Measurements from ENCODE around the gene ERC2. TPM values are rescaled to one million over a fixed set of nuclear protein-coding genes. Genes with fewer than 3 reads are reported as not detected.
"Not testable (repeated sequence)": the region's sequence is repeated elsewhere in the genome, so short reads cannot be mapped to it uniquely, and the experiment has no call there.

ERC2 gene
- total RNA-seq (not detected), polyA plus RNA-seq (not detected)

DNA sequence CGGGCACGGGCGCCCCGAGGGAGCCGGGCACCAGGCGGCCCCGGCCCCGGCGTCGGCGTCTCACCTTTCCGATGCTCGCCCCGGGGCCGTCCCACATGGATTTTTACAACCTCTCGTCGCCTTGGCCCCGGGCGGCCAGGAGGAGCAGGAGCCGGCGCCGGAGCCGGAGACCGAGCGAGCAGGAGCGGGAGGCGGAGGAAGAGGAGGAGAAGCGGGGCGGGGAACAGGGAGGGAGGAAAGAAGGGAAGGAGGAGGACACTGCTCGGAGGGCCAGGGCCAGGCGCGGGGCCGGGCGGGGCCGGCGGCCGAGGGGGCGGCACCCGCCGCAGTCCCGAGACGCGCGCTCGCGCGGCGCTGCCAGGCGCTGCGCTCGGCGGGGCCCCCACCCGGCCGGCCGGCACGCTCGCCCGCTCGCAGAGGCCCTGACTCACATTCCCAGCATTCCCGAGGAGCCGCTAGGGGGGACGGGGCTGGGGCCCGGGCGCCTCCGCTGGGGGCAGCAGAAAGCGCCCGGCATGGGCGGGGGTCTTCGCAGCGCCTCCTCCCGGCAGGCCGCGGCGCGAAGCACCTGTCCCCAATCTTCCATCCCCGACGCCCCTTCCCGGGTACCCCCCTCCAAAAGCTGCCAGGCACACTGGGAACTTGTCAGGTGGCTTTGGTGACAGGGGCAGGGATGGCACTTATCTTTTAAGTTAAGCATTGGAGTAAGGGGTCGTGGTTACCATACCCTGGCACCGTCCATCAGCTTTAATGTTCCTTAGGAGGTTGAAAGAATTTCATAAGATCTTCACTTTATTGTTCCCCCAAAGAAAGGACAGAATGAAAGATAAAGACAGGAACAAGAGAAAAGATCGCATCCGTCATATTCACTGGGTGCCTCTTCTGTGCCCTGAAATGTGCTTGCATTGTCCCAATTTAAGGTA lies at the start of gene ERC2:
ERC2 (minus strand) TSS at position 284 of the 923 bp plus-strand sequence.
- H3K4me1 Mint-ChIP-seq: peaks cover 0 to 11% (median 7%) of the 10 kb centered on the region in 4 donors
- Histone ChIP-seq H3K27me3 (ENCODE audit: control insufficient read depth, insufficient read depth, low read length) (peaks cover 37% of the 10 kb centered on the region), H3K27ac (ENCODE audit: insufficient read depth, low read length, poor library complexity, severe bottlenecking) (no peak within 1 kb of the TSS), H3K9me3 (ENCODE audit: control insufficient read depth in 2 of 2, low read length in 2 of 2) (no peaks in the 10 kb centered on the region), H3K36me3 (ENCODE audit: control insufficient read depth, insufficient read depth, low read length) (no peaks in the 10 kb centered on the region), H3K4me3 (ENCODE audit: low read depth, low read length) (no peak within 1 kb of the TSS), H3K4me1 (ENCODE audit: control insufficient read depth, insufficient read depth, low read length, poor library complexity, severe bottlenecking) (peaks cover 5% of the 10 kb centered on the region)
- peak within 1 kb of the TSS; percentile 21 to 78 (median 62) for H3K4me3 Mint-ChIP-seq
- peaks cover 76% of the 10 kb centered on the region for H3K27me3 Mint-ChIP-seq
- DNase-seq (no peak), ATAC-seq (ENCODE audit: low read depth in 2 of 2) (no peak)
- H3K9me3 Mint-ChIP-seq: peaks cover 0 to 10% (median 2%) of the 10 kb centered on the region in 7 donors
- no peaks in the 10 kb centered on the region for H3K36me3 Mint-ChIP-seq
- no peak within 1 kb of the TSS for H3K27ac Mint-ChIP-seq

DNA sequence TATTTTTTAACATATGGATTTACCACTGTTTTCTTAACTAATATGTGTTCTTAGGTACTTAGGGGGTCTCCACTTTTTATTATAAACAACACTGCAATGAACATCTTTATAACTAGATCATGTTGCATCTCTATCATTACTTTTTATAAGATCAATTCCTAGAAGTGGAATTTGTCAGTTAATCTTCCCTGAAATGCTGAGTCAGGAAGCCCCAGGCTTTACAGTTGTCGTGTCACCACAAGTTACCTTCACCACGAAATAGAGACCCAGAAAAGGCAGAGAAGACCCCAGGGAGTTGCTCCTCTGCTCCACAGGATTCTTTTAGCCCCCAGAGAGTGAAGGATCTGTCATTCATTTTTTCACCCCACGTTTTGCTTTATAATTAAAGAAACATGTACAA lies 34.5 kb upstream of the ERC2 start:
- no peaks in the 10 kb centered on the region for H3K36me3 Mint-ChIP-seq
- no peaks in the 10 kb centered on the region for H3K4me1 ChIP-seq (ENCODE audit: control insufficient read depth, insufficient read depth, low read length, poor library complexity, severe bottlenecking)
- no peaks in the 10 kb centered on the region for H3K27me3 ChIP-seq (ENCODE audit: control insufficient read depth, insufficient read depth, low read length)
- no peak overlapping the region for H3K27ac Mint-ChIP-seq
- no peaks in the 10 kb centered on the region for H3K4me1 Mint-ChIP-seq
- peaks cover 33% of the 10 kb centered on the region for H3K27me3 Mint-ChIP-seq
- no peaks in the 10 kb centered on the region for H3K36me3 ChIP-seq (ENCODE audit: control insufficient read depth, insufficient read depth, low read length)
- no peak overlapping the region for H3K4me3 Mint-ChIP-seq
- no peak for DNase-seq
- no peak for ATAC-seq (ENCODE audit: low read depth in 2 of 2)
- no peaks in the 10 kb centered on the region for H3K9me3 ChIP-seq (ENCODE audit: control insufficient read depth in 2 of 2, low read length in 2 of 2)
- H3K4me3 ChIP-seq (ENCODE audit: low read depth, low read length): no peak overlapping the region
- peaks cover 0 to 5% (median 2%) of the 10 kb centered on the region in 7 donors for H3K9me3 Mint-ChIP-seq
- H3K27ac ChIP-seq (ENCODE audit: insufficient read depth, low read length, poor library complexity, severe bottlenecking): no peak overlapping the region

DNA sequence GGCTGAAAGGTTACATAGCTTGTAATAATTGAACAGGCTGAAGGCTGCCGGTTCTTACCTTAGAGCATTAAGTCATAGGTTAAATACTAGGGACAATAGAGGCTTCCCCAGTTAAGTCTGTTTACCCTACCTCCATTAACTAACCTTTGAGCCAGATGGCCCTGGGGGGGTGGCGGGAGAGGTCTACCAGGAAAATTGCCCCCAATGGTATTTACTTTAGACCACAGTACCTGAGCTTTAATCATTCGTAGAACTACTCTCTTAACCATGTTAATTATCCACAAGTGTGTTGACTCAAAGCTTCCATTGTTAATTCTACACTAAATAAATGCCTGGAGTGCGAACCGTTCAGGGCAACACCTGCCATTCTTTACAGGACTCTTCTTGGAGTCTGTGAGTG lies 28.1 kb upstream of the ERC2 start:
- not testable (repeated sequence) for H3K27me3 ChIP-seq (ENCODE audit: control insufficient read depth, insufficient read depth, low read length); H3K4me3 ChIP-seq (ENCODE audit: low read depth, low read length); H3K9me3 ChIP-seq (ENCODE audit: control insufficient read depth in 2 of 2, low read length in 2 of 2); H3K27ac Mint-ChIP-seq; H3K4me1 ChIP-seq (ENCODE audit: control insufficient read depth, insufficient read depth, low read length, poor library complexity, severe bottlenecking); H3K4me3 Mint-ChIP-seq; DNase-seq; ATAC-seq (ENCODE audit: low read depth in 2 of 2); H3K4me1 Mint-ChIP-seq; H3K36me3 Mint-ChIP-seq; H3K36me3 ChIP-seq (ENCODE audit: control insufficient read depth, insufficient read depth, low read length); H3K27ac ChIP-seq (ENCODE audit: insufficient read depth, low read length, poor library complexity, severe bottlenecking)
- Mint-ChIP-seq H3K9me3 (peaks cover 0 to 18% (median 3%) of the 10 kb centered on the region in 7 donors), H3K27me3 (peaks cover 19% of the 10 kb centered on the region)

DNA sequence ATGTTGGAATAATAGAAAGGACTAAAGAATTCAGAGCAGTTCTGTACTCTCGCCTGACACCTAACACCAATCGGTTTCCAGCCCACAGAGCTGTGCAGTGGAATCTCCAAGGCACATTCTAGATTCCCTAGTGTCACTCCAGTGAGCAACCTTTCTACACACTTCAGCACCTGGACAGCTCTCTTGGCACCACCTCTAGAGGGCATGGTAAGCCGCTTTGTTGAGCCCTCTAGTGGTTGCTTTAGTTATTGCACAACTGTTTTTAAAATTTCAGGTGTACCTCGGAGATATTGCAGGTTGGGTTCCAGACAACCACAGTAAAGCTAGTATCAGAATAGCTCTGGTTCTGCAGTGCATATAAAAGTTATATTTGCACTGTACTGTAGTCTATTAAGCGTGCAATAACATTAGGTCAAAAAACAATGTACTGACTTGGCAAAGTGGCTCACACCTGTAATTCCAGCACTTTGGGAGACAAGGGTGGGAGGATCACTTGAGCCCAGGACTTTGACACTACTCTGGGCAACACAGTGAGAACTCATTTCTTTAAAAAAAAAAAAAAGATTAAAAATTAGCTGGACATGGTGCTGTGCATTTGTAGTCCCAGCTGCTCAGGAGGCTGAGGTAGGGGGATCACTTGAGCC lies 26.5 kb upstream of the ERC2 start:
- Mint-ChIP-seq H3K27me3 (peaks cover 9% of the 10 kb centered on the region), H3K4me3 (no peak overlapping the region), H3K27ac (peak overlapping the region in 1 of 3 donors; percentile 65), H3K9me3 (peaks cover 0 to 20% (median 2%) of the 10 kb centered on the region in 7 donors), H3K36me3 (no peaks in the 10 kb centered on the region), H3K4me1 (no peaks in the 10 kb centered on the region)
- Histone ChIP-seq H3K9me3 (ENCODE audit: control insufficient read depth in 2 of 2, low read length in 2 of 2) (no peaks in the 10 kb centered on the region), H3K27ac (ENCODE audit: insufficient read depth, low read length, poor library complexity, severe bottlenecking) (no peak overlapping the region), H3K27me3 (ENCODE audit: control insufficient read depth, insufficient read depth, low read length) (no peaks in the 10 kb centered on the region), H3K36me3 (ENCODE audit: control insufficient read depth, insufficient read depth, low read length) (no peaks in the 10 kb centered on the region), H3K4me3 (ENCODE audit: low read depth, low read length) (no peak overlapping the region), H3K4me1 (ENCODE audit: control insufficient read depth, insufficient read depth, low read length, poor library complexity, severe bottlenecking) (no peaks in the 10 kb centered on the region)
- DNase-seq (peak; percentile 57 to 85 (median 83)), ATAC-seq (ENCODE audit: low read depth in 2 of 2) (peak; percentile 80 to 89)

DNA sequence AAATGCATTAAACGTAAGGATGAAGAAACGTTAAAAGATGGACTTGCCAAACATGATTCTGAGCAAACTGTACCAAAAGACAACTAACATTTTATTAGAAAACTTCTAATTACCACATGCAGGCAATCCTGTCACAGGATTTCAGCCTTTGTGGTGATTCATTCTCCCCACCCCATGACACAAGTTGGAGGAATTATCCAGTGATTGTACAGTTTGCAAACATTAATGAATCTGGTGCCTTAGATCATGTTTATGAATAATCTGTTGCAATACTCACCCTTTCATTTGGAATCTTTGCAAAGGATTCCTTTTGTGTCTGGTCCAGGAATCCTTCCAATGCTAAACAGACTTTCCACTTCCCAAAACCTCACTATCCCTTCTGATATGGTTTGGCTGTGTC lies 23.3 kb upstream of the ERC2 start:
- ATAC-seq (ENCODE audit: low read depth in 2 of 2) (no peak), DNase-seq (no peak)
- Histone ChIP-seq H3K36me3 (ENCODE audit: control insufficient read depth, insufficient read depth, low read length) (no peaks in the 10 kb centered on the region), H3K4me1 (ENCODE audit: control insufficient read depth, insufficient read depth, low read length, poor library complexity, severe bottlenecking) (no peaks in the 10 kb centered on the region), H3K4me3 (ENCODE audit: low read depth, low read length) (no peak overlapping the region), H3K27me3 (ENCODE audit: control insufficient read depth, insufficient read depth, low read length) (peaks cover 2% of the 10 kb centered on the region), H3K9me3 (ENCODE audit: control insufficient read depth in 2 of 2, low read length in 2 of 2) (no peaks in the 10 kb centered on the region), H3K27ac (ENCODE audit: insufficient read depth, low read length, poor library complexity, severe bottlenecking) (no peak overlapping the region)
- Mint-ChIP-seq H3K27ac (no peak overlapping the region), H3K4me3 (no peak overlapping the region), H3K9me3 (peaks cover 0 to 16% (median 3%) of the 10 kb centered on the region in 7 donors), H3K36me3 (no peaks in the 10 kb centered on the region), H3K4me1 (no peaks in the 10 kb centered on the region), H3K27me3 (peaks cover 8% of the 10 kb centered on the region)

DNA sequence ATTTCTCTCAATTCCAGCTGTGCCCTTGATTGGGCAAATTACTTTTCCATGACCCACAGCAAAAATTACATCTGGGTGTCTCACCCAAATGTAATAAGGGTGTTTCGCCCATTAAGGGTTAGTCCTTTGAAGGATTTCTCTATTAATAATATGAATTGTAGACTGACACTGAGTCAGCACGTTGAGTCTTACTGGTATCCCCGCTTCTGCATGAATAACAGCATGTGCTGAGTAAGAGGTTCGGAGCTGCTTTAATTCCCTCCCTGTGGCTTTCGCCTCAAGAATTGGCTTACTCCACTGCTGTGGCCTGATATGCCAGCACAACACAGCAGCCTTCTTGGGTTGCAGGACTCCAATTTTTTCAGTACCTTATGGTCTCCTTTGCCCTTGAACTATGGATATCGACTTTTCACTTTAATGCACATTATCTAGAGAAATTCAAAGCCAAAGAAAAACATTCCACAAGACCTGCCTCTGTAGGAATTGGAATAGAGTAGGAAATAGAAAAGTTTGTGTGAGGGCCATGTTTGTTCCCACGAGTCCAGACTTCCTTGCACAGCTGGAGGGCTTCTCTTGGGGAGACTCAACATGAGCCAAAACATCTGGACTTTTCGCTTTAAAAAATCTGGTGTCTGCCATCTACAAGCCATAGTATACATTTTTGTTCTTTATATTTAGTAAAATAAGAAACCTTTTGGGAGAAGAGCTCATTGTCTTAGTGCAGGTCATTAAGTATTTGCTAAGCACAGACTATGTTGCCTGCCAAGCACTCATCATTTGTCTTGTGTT lies 20.7 kb upstream of the ERC2 start:
- H3K36me3 ChIP-seq (ENCODE audit: control insufficient read depth, insufficient read depth, low read length): no peaks in the 10 kb centered on the region
- no peak overlapping the region for H3K4me3 ChIP-seq (ENCODE audit: low read depth, low read length)
- Mint-ChIP-seq H3K9me3 (peaks cover 0 to 12% (median 0%) of the 10 kb centered on the region in 7 donors), H3K27me3 (peaks cover 14% of the 10 kb centered on the region), H3K36me3 (no peaks in the 10 kb centered on the region), H3K27ac (no peak overlapping the region), H3K4me3 (no peak overlapping the region), H3K4me1 (no peaks in the 10 kb centered on the region)
- no peak for ATAC-seq (ENCODE audit: low read depth in 2 of 2)
- H3K4me1 ChIP-seq (ENCODE audit: control insufficient read depth, insufficient read depth, low read length, poor library complexity, severe bottlenecking): no peaks in the 10 kb centered on the region
- H3K9me3 ChIP-seq (ENCODE audit: control insufficient read depth in 2 of 2, low read length in 2 of 2): no peaks in the 10 kb centered on the region
- H3K27ac ChIP-seq (ENCODE audit: insufficient read depth, low read length, poor library complexity, severe bottlenecking): no peak overlapping the region
- H3K27me3 ChIP-seq (ENCODE audit: control insufficient read depth, insufficient read depth, low read length): peaks cover 2% of the 10 kb centered on the region
- no peak for DNase-seq

DNA sequence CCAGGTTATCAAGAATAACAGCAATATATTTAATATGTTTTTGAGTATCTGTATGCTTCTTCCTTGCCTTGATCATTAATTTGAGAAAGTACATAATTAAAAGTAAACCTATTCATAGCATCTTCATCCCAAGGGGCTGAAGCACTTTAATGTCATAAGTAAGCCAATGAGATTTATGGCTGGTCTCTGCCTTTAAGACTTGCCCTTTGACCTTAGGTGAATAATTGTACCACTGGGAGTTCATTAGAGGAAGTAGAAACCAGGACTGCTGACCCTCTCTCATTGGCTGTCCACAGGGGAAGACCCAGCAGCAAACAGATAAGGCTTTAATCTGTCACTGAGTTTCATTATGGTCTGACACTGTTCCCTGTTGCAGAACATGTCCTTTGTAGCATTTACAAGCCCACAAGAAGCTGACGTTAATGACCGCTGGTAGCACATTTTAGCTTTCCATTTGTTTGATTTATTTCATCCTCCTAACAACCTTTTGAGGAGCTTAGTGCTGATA lies 16.3 kb upstream of the ERC2 start:
- Mint-ChIP-seq H3K27ac (no peak overlapping the region), H3K4me1 (no peaks in the 10 kb centered on the region), H3K4me3 (peak overlapping the region in 1 of 4 donors; percentile 43), H3K9me3 (peaks cover 0 to 5% (median 0%) of the 10 kb centered on the region in 7 donors), H3K27me3 (peaks cover 18% of the 10 kb centered on the region), H3K36me3 (no peaks in the 10 kb centered on the region)
- Histone ChIP-seq H3K9me3 (ENCODE audit: control insufficient read depth in 2 of 2, low read length in 2 of 2) (no peaks in the 10 kb centered on the region), H3K4me3 (ENCODE audit: low read depth, low read length) (no peak overlapping the region), H3K4me1 (ENCODE audit: control insufficient read depth, insufficient read depth, low read length, poor library complexity, severe bottlenecking) (no peaks in the 10 kb centered on the region), H3K27me3 (ENCODE audit: control insufficient read depth, insufficient read depth, low read length) (peaks cover 8% of the 10 kb centered on the region), H3K27ac (ENCODE audit: insufficient read depth, low read length, poor library complexity, severe bottlenecking) (no peak overlapping the region), H3K36me3 (ENCODE audit: control insufficient read depth, insufficient read depth, low read length) (no peaks in the 10 kb centered on the region)
- DNase-seq (no peak), ATAC-seq (ENCODE audit: low read depth in 2 of 2) (no peak)

Data from CD4-positive, CD25-positive, alpha-beta regulatory T cell (primary cell).